GM12892 (cell line): Measurements from ENCODE around the gene VAV2.

ENCODE experiments used
- POLR2AphosphoS5 ChIP-seq: IDR thresholded peaks from 2 replicates; pipeline ENCODE4 v1.6.1; 2011; ENCODE audit warnings: low read depth, low read length, control low read depth
- TAF1 ChIP-seq: IDR thresholded peaks from 2 replicates; pipeline ENCODE4 v1.6.1; 2011; ENCODE audit warnings: low read depth, mild to moderate bottlenecking, control low read depth, low read length, borderline replicate concordance

DNA sequence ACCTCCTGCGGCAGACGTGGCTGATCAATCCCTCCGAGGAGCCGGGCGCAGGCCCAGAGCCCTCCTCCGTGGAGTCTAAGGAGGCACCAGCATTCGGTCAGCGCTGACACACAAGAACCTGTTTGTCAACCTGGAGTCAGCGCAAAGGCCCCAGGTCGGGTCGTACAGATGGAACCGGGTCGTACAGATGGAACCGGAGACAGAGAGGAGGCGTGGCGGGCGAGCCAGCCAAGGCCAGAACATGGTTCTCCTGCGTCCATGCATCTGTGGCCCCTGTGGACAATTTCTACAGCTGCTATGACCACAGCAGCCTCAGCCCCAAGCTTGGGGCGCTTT is 128.9 kb downstream of the VAV2 start:
- TF ChIP-seq POLR2AphosphoS5 (no peak), TAF1 (no peak)
